ENCODE measurements around the gene TINAG.

TINAG gene, protein sequence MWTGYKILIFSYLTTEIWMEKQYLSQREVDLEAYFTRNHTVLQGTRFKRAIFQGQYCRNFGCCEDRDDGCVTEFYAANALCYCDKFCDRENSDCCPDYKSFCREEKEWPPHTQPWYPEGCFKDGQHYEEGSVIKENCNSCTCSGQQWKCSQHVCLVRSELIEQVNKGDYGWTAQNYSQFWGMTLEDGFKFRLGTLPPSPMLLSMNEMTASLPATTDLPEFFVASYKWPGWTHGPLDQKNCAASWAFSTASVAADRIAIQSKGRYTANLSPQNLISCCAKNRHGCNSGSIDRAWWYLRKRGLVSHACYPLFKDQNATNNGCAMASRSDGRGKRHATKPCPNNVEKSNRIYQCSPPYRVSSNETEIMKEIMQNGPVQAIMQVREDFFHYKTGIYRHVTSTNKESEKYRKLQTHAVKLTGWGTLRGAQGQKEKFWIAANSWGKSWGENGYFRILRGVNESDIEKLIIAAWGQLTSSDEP

DNA sequence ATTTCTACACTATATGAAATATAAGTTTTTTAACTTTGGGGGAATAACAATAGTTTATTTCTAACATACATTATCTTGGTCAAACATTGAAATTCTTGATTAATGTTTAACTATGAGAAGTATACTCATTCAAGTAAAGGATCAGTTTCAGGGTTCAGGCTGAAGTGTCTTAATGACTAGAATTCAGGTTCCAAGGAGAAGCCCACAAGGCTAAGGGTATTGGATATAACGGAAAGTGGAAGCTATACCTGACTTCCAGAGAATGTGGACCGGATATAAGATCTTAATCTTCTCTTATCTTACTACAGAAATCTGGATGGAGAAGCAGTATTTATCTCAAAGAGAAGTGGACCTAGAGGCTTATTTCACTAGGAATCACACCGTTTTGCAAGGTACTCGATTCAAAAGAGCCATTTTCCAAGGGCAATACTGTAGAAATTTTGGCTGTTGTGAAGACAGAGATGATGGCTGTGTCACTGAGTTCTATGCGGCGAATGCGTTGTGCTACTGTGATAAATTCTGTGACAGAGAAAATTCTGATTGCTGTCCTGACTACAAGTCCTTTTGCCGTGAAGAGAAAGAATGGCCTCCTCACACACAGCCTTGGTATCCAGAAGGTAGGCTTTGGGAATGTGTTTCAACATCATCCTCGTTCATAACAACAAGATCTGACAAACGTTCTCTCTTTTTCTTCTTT lies at the start of gene TINAG:
Gene TINAG (plus strand): TSS at position 153 of the 697 bp plus-strand sequence. CDS start 110 bp downstream, at position 263.
- DNase-seq (ENCODE audit: low spot score) = no peak

DNA sequence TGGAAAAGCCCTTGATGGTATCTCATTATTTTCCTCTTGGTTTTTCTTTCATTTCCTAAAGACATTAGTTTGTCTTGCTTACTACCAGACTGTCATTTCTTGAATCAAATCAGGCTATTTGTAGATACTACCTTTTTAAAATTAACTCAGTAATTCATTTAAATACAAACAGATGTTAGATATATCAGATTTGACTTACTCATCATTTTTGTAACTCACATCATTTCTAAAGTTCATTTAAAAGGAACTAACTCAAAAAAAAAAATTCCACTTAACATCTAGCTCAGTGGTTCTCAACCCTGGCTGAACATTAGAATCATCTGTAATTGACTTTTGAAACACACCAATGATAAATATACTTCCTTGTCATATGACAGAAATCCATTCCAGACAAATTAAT lies 48.2 kb upstream of the TINAG start:
- no peak for DNase-seq (ENCODE audit: low spot score)

DNA sequence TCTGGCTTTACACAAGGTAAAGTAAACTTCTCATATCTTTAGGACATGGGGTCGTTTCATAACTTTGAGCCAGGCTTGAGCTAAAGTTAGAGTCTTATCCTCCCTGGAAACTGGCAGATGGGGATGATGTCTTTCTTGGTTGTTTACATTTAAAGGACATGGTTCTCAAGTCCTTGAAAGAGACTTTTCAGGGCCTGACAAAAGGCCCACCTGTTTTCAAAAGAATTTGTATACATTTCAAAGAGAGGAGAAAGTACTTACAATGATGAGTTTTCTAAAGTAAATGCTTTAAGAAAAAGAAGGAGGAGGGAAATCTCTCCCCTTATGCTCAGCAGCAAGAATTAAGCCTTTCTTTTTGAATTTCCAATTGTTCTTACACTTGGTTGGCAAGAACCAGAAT lies 45.7 kb upstream of the TINAG start:
- DNase-seq (ENCODE audit: low spot score) = no peak

DNA sequence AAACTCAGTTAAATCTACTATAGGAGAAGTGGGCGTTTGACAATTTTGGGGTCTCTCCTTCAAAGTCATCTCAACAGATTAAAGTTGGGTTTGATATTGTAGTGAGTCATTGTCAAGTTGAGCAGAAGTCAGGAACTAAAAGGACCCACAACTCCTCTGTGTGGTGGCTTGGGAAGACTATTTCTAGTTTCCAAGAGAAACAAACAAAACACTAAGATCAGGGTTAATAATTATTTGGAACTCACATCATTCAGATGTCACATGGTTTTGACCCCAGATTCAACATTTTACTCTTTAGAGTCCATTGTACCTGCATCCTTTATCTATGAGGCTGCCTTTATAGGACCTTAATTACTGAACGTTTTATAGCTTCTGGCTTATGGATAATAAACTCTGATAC lies 45.3 kb upstream of the TINAG start:
- DNase-seq (ENCODE audit: low spot score) = no peak

DNA sequence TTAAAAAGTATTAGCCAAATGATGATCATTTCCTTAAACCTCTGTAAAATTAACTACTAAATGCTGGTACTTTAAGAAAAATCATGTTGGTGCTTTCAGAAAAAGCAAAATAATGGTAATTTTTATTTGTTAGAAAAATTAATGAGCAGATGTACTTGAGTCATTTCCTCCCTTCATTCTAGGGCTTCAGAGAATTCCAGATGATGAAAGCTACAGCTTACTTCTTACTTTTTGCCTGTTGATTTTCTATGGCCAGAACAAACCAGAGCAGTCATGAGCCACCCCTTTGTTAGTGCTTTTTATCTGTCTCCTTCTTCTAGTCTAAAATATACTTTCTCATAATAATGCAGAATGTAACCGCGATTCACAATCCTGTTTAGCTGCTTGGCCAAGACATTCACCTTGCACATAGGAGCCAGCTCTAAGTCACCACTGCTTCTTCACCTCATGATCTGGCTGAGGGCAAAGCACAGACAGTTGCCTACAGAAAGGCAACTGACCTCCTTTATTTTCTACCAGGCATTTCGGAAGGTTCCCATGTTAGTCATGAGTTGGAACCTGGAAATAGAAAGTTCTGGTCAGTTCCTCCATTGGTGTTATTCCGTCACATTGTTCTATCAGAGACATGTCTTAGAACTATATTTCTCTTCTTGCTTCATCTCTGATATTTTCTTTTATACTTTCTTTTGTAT lies 43.5 kb upstream of the TINAG start:
- DNase-seq (ENCODE audit: low spot score) = no peak

DNA sequence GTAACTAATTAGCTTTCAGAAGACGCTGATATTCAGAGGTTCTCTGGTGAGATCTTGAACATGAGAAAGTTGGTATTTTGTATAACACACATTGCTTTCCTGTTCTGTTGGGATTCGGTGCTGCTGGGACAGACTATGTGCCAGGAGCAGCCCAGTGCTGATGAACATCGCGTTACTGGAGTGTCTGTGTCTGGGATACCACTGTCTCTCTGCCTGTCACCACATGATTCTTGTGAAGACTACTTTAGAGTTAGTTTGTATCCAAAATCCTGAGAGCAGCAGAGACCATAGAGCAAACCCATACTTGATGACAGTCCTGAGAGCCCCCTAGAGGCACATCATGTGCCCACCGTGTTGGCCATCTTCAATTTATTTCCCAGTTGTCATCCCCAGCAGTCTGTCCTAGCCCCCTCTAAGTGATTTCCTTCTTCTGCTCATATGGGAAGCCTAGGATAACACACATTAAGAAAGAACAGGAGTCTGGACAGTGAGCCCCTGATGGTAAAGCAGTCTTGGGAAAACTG lies 41.8 kb upstream of the TINAG start:
- no peak for DNase-seq (ENCODE audit: low spot score)

DNA sequence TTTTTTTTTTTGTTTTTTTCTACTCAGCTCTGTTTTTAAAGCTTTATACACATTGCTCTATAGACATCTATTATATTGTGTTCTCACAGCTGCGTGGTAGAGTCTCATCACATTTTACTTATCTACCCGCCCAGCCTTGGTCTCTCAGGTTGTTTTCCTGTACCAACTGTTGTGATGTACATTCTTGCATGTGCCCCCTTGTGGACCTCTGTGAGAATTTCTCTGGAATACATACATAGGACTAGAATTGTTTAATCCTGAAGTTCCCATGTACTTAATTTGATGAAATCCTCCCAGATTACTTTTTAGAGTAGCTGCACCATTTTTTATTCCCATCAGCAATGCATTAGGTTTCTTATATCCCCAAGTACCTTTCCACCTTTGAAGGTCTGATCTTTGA lies 40.4 kb upstream of the TINAG start:
- DNase-seq (ENCODE audit: low spot score) = no peak

DNA sequence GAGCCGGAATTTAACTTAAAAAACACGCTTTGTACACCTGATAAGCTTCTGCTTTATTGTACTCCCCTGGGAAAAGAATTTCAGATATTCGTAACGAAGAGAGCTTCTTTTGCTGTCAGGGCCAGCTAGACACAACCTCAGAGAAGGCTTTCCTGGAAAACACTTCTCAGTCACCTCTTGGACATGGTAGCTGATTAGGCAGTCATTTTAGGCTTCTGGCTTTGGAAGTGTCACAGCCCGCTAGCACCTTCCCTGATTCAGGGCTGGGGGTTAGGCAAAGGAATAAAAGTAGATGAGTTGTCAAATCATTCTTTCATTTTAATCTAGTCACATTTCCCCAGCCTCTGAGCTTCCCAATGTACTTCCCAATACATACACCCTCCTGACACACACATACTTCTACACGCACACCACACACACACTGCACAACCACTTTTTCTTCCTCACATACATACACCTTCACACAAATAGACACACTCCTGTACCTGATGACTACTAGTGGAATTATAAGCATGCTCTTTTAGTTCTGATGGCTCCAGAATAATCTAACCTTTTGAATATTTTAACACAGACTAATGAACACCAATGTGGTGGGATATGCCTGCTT lies 34.9 kb upstream of the TINAG start:
- no peak for DNase-seq (ENCODE audit: low spot score)

DNA sequence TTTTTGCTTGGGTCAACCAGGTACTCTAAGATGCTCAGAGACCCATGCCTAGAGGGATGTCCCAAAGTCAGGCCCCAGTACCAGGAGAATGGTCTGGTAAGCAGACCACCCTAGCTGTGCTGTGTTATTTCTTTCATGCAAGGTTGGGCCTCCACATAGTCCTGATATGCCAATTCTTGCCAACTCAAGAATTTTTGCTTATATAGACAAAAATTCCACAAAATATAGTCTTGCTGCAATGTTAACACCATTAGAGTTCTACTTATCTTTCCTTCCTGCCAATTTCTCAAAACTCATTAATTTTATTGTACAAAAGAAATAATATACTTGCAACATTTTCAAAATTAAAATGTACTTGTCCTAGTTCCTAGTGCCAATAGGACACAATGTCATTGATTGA lies 33.9 kb upstream of the TINAG start:
- no peak for DNase-seq (ENCODE audit: low spot score)

DNA sequence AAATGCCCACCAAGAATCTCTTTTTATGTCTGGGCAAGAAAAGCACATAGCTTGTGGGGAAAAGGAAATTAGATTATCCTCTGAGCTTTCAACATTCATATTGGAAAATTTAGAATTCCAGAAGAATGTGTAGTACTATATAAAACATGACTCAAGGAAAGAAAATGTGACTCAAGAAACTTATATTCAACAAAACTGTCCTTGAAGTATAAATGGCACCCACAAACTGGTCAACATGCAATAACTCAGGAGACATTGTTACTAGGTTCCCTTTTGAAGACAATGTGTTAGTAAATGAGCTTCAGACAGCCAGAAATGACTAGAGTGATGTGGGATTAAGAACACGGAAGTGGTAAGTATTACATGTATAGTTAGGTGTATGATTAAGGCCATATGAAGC lies 26.1 kb upstream of the TINAG start:
- DNase-seq (ENCODE audit: low spot score) = no peak

DNA sequence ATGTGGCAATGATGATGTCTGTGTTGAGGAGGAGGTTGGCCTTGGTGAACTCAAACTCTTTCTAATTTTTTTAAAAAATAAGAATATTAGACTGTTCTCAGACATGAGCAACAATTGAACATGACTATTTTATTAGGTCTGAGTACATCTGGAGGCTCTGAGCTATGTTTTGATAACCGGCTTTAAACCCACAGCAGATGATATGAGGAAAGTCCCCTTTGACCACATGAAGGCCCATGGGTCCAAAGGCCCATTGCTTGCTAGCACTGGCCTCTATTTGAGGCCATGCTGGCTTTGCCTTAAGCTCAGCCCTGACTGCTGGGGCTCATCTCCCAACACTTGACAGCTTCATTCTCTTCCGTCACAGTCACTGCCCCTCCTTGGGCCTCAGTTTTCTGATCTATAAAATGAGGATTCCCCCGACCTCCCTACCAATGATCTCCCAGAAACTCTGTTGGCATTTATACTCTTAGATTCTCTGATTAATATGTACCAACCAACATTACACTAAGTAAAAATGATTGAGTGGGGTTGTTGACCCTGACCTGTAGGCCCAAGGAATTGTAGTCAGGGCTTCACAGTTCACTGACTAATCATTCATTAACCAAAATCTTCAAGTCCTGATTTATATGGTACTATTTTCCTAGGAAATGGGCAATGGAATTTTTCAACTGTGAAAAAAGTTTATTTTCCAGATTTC lies 23.9 kb upstream of the TINAG start:
- DNase-seq (ENCODE audit: low spot score) = no peak

DNA sequence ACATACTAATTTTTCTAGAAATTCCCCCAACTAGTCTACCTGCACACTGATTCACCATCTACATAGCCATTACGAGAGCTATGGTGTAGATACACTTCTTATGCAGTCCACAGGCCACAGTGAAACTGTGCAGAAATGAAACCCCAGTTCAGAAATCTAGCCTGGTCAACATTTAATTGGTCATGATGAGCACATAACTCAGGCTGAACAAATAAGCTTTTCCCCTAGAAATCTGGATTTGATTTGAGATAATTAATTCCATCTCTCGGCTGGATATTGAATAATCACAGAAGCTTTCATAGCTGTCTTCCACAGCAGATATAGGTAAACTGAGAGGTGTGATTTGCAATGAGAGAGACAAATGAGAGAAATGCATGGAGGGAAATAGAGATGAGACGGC lies 22.6 kb upstream of the TINAG start:
- DNase-seq (ENCODE audit: low spot score) = no peak

DNA sequence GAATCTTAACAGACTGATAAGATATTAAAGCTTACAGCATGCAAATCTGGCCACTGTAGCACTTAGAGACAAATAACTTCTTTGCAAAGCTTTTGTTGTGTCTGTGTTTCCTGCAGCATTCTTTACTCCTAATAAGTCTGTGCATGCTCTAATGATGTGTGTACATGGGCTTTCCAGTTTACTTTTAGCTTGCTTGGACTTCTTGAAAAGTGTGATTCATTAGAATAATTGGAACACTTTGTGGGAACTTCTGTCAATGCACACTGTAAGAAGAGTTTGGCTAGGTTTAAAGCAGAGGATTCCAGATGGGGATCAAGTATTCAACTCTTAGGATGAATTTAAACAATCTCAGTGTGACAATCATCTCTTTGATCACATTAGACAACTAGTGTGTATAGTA lies 22.1 kb upstream of the TINAG start:
- DNase-seq (ENCODE audit: low spot score) = no peak

DNA sequence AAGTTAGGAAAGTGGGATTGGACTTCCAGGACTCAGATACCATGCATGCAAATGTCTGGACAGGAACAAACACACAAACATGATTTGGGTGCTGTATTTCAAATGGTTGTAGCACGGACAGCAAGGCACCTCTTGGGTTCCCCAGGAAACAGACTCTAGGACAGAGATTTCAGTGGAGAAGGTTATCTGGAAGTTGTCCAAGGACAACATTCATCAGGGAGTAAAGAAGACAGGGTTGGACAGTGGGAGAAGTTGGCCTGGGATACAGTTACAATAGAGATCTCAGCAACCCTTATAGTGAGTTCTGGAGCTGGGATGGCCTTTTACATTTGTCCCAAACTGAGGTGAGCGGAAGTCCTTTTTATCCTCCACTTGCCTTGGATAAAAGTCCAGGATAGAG lies 19.8 kb upstream of the TINAG start:
- no peak for DNase-seq (ENCODE audit: low spot score)

DNA sequence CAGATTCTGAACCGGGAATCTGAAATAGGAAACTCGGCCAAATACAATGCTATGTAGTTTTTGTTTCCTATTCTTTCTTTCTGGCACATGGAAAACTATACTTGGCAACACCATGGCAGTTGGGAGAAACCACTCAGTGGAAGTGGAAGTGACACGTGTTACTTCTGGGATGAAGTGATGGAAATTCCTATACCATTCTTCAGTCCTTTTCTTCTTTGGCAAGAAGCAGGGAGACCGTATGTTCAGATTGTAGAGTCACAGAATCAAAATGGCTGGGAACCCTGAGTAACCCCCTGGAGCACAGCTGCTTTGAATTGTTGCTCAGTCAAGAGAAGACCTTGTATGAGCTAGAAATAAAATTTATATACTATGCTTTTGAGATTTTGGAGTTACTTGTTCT lies 18.8 kb upstream of the TINAG start:
- DNase-seq (ENCODE audit: low spot score) = no peak

DNA sequence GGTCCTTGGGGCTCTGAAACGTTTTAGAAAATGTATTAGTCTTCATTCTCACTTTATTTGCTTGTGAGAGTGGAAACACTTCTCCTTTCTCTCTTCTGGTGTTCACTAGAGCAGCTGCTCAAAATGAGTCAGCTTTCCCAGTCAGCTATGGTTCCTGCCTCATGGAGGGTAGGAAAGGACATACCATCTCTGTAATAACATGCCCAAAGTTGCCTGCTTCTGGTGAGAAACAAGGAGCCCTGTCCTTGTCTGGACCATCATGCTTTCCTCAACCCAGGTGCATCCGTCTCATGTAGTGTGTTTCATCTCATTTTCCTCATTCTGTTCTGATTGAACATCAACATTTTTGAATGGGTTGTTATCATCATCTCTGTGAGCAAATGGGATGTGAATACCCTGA lies 17.1 kb upstream of the TINAG start:
- DNase-seq (ENCODE audit: low spot score) = no peak

DNA sequence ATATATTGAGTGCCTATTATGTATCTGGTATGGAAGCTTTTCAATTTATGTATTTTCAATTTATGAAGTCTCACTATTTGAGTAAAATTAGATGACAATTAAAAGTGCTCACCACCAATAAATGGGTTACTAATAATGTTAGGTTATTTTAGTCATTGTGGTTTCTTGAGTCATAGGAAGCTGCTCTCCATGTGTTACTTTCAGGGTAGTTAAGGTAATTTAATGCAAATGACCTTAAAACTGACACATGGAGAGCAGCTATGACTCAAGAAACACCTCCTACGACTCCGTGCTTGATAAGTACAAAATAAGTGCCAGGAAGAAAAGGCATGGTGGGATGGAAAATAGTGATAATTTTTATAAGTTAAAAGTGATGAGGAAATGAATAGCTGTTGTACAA lies 16.5 kb upstream of the TINAG start:
- no peak for DNase-seq (ENCODE audit: low spot score)

DNA sequence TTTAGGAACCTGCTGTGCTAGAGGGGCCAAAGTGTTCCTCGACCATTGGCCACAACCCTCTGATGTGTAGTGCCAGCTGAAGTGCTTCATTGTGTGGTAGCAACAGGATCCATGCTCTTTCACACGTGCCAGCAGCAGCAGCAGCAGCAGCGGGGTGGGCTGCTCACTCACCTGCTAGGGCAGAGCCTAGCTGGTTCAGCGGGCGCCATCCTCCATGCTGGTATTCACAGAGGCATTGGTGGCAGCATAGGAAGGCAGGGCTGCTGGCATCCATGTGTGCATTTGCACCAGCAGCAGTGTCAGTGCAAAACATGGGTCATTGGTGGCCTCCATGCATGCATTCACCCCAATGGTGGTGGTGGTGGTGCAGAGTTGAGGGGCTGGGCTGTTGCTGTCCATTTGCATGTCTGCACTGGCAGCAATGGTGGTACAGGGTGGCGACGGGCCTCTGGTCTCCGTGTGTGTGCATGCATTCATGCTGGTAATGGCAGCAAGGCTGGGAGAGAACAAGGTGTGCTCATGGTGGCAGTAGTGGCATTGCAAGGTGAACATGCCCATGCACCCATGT lies 13.2 kb upstream of the TINAG start:
- DNase-seq (ENCODE audit: low spot score) = no peak

DNA sequence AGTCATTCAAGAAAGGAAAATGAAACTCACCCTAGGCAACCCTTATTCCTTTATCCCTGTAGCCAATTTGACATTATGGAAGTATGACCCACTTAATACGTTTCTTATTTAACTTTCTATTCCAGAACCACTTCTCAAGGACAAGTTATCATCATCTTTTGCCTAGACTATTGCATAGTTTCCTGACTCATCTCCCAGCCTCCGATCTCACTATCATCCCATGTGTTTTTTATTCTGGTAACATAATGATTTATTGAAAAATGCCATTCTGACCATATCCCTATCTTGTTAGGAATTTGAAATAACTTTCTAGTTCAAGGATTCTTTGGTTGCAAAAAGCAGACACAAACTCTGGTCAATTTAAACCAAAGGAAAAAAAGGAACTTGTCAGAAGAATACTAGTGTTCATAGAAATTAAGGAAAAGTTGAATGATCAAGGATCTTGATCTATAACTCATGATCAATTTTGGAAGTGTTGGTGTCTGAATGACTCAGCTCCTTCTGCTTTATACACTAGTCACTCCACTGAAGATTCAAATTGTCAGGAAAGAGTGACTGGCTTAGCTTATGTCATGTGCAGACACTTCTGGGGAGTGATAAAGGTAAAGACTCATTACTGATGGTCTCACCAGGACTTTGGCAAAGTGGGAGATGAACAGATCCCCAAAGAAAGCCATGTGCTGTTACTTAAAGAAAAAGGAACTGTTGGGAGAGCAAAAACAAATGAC lies 8.5 kb upstream of the TINAG start:
- DNase-seq (ENCODE audit: low spot score) = no peak

DNA sequence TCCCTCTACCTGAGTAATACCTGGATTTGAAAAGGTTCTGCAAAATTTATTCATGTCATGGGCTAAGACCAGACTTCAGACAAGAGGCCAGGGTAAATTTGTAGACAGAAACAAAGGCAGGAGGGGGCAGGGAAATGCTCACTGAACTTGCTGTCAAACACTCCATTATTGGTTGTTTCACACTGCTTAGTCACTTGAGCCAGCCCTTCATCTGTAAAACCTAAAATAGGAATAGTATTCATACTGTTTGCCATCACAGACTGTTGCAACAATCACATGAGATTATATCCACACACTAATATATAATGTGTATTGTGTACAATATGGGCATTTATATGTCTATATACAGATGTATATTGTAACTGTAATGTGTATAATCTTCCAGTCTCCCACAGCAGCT lies 6.5 kb upstream of the TINAG start:
- no peak for DNase-seq (ENCODE audit: low spot score)

DNA sequence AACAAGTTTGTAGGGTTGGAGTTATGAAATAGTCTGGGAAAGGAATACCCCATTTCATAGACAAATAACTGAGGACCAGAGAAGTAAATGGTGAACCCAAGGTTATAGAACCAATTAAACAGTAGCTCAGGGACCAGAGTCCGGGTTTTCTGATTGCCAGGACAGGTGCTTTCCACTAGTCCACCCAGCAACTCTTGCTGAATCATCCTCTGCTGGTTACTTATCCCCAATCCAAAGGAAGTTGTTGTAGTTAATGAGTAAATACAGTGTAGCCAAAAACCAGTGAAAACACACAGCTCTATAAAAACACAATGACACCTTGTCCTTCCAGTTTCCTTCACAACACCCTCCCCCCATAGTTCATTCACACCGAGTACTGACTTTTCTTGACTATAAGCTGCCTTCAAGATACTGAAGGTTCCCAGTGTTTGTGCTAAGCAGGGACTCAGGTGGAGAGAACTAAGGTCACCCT lies 766 bp upstream of the TINAG start:
- no peak for DNase-seq (ENCODE audit: low spot score)

Measured in CD4-positive, alpha-beta T cell treated with Interleukin-15 for 4 hours (primary cell).